Measurements from ENCODE around the gene TUSC7.

Gene TUSC7

GRCh38 chr3:116709479-116709878 lies at the start of gene TUSC7:
TSS of gene TUSC7 (plus strand) at chr3:116709779.
- DNase-seq, result no peak

GRCh38 chr3:116661196-116661595 lies 48.4 kb upstream of the TUSC7 start:
- DNase-seq, result no peak

- no peak for DNase-seq
Measured at GRCh38 chr3:116663161-116664110, 46.1 kb upstream of the TUSC7 start.

- DNase-seq, result no peak
Measured at GRCh38 chr3:116667324-116667723, 42.3 kb upstream of the TUSC7 start.

GRCh38 chr3:116667791-116668190 lies 41.8 kb upstream of the TUSC7 start:
- no peak for DNase-seq

GRCh38 chr3:116669576-116669975 lies 40.0 kb upstream of the TUSC7 start:
- DNase-seq, result no peak

- DNase-seq, result no peak
Measured at GRCh38 chr3:116671151-116671550, 38.4 kb upstream of the TUSC7 start.

GRCh38 chr3:116678853-116679252 lies 30.7 kb upstream of the TUSC7 start:
- DNase-seq, result no peak

GRCh38 chr3:116691041-116691440 lies 18.5 kb upstream of the TUSC7 start:
- no peak for DNase-seq

- no peak for DNase-seq
Measured at GRCh38 chr3:116701070-116701469, 8.5 kb upstream of the TUSC7 start.

- DNase-seq, result no peak
Measured at GRCh38 chr3:116702334-116702733, 7.2 kb upstream of the TUSC7 start.

- DNase-seq, result no peak
Measured at GRCh38 chr3:116707531-116707930, 2.0 kb upstream of the TUSC7 start.

- DNase-seq, result no peak
Measured at GRCh38 chr3:116716490-116716889, 6.9 kb downstream of the TUSC7 start.

GRCh38 chr3:116717566-116717965 lies 8.0 kb downstream of the TUSC7 start:
- DNase-seq, result no peak

- DNase-seq, result no peak
Measured at GRCh38 chr3:116728454-116728853, 18.9 kb downstream of the TUSC7 start.

- no peak for DNase-seq
Measured at GRCh38 chr3:116734243-116734642, 24.7 kb downstream of the TUSC7 start.

- DNase-seq, result no peak
Measured at GRCh38 chr3:116739678-116740077, 30.1 kb downstream of the TUSC7 start.

- DNase-seq, result no peak
Measured at GRCh38 chr3:116740293-116740692, 30.7 kb downstream of the TUSC7 start.

- no peak for DNase-seq
Measured at GRCh38 chr3:116741467-116741866, 31.9 kb downstream of the TUSC7 start.

GRCh38 chr3:116743062-116743461 lies 33.5 kb downstream of the TUSC7 start:
- DNase-seq, result no peak

- no peak for DNase-seq
Measured at GRCh38 chr3:116749388-116749787, 39.8 kb downstream of the TUSC7 start.

GRCh38 chr3:116757315-116757714 lies 47.7 kb downstream of the TUSC7 start:
- DNase-seq, result no peak

GRCh38 chr3:116759316-116759715 lies 49.7 kb downstream of the TUSC7 start:
- no peak for DNase-seq
